Stimulated activated CD4-positive, alpha-beta T cell treated with anti-CD3 and anti-CD28 coated beads, TNF-alpha, amount 100 ng/mL, for 4 hours (primary cell): ENCODE results near the gene ESRRG.

ENCODE experiments used
- DNase-seq, 3 experiments: peaks; one replicate each; pipeline ENCODE4 v3.0.0-alpha.2; 2020; ENCODE audit warnings: low read depth in 3 of 3

ESRRG gene

DNA sequence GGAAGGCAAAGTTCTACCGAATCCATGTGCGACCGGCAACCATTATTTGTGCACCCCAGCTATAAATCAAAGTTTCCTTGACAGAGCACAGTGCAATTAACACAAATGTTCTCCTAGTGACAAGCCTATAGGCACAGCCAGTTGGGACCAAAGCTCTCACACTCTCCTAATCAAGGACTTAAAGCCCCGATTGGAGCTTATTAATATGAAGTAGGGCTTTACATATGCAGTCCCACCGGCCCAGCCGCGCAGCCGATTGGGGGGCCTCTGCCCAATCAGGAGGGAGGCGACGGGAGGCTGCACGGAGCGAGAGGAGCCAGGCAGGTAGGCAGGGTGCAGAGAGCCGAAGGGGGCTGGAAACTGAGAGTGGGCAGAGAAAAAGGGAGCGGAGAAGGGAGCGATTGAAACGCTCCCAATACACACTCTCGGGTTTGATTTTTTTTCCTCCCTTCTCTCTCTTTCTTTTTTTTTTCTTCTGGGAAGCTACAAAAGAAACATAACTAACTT is at the start of gene ESRRG:
TSS of gene ESRRG (minus strand) at position 156 of the 507 bp plus-strand sequence. CDS start at position 26, 130 bp downstream.
- DNase-seq = no peak

DNA sequence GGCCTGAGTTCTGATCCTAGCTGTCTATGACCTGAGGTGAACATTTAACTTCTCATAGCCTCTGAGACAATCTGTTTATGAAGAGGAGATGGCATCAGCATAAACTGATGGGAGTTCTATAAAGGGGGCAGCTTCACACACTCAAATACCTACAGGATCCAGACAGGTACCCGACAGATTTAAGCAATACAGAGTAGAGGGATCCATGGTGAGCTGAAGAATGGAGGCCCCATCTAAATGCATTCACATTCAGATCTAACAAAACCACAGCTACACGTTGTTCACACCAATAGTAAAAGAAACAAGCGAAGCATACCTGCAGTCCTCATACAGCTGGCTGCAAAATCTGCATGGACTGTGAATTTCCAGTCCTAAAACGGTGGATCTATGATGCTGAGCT is 48.7 kb upstream of the ESRRG start:
- no peak for DNase-seq

DNA sequence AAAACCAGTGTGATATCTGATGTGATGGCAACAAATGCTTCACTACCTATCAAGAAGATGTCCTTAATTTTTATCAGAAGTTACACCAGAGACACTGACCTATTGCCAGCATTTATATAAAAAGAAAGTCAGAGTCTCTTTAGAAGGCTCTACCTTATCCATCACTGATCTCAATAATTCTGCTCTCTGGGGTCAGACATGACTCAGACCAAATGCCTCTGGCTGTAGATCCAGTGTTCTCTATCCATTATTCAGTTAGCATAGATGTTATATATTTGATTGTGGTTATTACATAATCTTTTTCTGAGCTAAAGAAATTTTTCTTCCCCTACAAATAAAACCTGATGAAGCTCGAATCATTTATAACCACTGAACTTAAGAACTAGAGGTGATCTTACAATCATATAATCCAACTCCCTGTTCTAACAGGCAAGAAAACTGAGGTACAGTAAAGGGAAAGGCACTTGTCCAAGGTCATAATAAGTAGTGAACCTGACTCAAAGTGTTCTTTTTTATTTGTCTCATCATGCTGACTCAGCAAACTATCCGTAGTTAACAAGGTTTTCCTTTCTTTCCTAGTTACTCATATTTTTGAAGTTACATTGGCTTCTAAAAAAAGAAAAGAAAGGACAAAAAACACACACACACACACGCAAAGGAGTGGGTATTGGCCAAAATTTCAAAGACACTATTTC is 43.6 kb upstream of the ESRRG start:
- DNase-seq = no peak

DNA sequence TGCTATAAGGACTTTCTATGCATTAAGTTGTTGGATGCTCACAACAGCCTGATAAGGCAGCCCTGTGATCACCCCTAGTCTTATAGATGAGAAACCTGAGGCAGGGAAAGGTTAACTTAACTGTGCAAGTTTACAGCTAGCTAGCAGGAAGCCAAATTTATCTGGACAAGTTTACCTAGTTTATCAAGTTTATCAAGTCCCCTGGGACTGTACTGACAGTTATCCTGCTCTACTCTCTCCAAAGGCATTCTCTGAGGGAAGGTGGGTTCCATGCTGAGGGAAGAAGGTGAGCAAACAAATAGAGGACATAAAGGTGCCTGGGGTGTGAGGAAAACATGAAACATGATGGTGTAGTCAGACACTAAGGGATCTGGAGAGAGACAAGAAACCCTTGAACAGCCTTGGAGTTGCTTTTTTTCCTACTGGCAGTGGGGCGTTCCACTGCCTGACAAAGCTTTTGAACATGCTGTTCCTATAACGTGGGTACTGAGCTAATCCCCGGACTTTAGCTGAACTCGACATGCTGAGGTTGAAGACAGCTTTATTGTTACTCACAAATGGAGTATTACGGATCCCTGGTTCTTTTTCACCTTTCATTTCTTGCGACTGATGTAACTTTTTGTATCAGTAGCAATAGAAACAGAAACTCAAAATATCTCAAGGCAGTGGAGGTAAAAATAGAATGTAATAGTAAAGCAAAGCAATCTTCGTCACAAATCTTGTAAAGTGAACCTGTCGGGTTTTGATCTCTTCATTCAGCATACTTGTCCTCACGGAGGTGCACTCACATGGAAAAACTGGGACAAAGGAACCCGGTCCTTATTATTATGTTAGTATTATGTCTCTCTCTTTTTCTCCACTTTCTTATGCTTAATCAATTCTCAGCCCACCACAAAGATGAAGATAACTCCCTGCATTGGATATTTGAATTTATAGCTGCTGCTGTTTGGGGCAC is 42.4 kb upstream of the ESRRG start:
- no peak for DNase-seq

DNA sequence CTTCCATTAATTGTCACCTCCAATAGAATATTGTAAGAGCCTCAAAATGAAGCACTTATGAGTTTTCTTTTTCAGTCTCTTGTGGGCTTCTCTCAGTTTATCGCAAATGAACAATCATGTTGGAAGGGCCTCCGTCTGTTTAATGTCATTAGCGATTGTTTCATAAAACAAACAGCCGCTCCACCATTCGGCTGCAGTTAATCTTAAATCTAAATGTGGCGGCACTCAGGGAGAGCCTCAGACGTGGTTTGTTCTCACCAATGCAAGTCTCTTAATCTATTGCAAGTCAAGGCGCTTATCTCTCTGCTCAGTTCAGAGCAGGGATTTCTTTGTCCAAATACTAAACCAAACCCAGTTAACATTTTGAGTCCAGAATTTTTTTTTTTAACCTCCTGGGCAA is 34.9 kb upstream of the ESRRG start:
- no peak for DNase-seq

DNA sequence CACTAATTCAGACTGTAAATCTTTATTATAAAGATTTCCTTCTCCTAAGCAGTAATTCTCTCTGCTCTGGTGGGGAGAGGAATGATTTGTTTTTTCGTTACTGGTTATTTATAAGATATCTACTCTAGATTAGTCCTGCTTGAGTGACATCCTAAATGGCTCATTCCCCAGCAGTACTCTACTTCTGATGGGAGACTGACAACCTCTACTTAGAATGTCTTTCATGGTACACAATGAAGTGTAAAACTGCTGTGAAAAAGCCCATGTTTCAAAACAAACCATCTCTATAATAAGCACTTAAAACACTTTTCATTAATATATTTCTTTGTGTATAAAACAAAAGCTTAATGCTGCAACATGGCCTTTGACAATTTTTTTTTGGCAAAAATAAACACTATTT is 33.9 kb upstream of the ESRRG start:
- no peak for DNase-seq

DNA sequence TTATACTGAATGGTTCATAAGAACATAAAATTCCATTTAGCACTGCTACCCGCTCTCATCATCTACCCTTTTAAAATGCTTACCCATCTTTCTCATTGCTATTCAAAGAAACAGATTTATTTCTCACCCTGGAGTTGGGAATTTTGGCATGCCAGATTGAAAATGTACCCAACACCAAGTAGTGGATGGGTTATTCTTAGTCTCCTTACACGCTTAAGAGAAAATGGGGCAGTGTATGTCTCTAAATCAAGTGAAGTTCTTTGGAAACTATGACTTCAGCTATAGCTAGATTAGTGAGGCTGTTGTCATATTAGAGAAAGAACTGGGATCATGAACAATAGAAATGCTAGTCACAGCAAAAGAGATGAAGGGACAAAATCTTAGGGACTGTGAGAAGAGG is 27.7 kb upstream of the ESRRG start:
- no peak for DNase-seq

- DNase-seq = no peak
These were observed 26.9 kb upstream of the ESRRG start for GRCh38 chr1:216750031-216750627.

- DNase-seq = no peak
These were observed 26.0 kb upstream of the ESRRG start for GRCh38 chr1:216749232-216749631.

DNA sequence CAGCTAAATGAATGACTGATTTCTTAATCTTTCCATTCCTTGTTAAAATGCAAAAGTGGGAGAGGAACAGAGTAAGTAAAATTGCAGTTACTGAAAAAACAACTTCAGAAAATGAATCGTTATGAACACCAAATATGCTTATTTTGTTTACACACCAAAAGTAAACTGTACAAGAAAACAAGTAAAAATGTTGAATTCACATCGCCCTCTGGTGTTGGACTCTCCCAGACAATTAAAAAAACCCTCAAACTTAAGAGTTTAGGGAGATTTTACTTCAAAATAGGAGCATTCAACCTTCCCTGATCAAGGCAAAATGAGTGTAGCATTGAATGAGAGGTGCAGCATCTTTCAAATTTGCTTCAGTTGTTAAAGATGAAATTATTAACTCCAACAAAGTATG is 19.4 kb upstream of the ESRRG start:
- DNase-seq = no peak

DNA sequence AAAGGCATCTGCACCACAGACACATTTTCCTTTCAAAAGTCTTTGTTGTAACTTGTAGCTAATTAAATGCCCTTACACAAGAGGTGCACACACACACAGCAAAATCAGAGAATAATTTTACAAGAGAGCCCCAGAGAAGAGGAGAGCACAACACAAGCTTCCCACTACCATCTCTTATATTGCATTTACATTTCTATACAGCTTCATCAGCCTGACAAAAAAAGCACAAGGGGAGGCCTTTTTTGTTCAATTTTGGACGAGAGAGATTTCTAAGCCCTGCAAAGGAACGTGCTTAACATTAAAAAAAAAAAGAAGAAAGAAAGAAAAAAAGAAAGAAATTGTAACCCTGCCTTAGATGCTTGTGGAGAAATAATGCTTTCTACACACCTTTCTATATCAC is 17.1 kb upstream of the ESRRG start:
- no peak for DNase-seq

DNA sequence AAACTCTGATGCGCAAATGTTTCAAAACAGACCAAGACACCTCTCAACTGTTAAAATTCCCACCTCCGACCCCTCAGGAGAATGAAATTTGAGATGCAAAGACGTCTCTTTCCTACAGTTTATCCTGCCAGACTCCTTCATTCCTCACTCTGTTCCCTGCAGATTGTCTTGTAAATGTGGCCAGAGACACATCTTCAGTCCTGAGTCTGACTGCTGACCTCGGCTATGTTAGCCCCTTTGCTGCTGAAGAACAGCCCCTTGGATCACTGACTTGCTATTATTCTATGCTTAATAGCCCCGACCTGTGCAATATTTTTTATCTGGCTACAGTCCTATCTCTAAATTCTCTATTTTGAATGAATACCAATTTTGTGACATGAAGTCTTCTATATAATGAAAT is 16.6 kb upstream of the ESRRG start:
- DNase-seq = no peak

DNA sequence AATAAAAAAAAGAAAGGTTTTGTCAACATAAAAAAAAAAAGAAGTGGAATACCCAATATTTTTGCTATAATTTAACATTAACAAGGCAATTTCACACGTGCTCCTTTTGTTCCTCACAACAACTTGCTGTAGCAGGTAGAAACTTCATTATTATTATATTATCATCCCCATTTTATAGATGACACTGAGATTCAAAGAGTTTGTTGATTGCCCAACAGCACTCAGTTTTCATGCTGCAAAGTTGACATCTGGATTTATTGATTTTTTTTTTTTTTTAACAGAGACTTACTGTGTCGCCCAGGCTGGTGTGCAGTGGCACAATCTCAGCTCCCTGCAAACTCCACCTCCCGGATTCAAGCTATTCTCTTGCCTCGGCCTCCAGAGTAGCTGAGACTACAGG is 8.9 kb upstream of the ESRRG start:
- no peak for DNase-seq

DNA sequence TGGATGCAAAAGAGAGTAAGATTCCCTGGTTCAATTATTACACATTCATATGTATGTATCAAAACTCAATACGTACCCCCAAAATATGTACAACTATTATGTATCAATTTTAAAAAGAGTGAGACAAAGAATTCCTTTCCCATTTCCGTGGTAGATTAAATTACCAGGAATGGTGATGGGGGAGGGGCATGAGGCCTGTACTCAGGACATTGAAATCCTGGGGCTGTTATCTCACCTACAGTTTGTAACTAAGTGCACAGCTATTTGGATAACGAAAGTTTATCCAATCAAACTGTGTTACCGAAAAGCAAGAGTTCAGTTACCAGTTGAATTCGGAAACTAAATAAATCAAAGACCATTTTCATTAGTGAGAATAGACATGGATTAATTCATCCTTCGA is 8.3 kb upstream of the ESRRG start:
- DNase-seq = no peak

DNA sequence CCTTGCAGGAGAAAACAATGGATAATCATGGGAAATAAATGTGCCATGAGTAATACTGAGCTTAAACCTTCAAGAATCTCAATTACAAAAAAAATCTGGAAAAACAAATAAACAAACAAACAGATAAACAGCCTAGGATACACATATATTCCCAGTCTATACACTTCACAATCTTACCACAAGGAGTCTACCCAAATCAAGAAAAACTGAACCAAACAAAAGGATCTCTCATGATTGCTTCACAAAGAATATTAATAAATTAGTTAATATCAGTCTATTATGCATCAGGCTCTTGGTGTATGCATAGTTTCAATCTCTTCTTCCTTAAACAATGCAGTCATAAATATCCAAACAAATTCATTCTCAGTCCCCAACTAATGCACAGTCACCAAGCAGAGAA is 3.2 kb upstream of the ESRRG start:
- no peak for DNase-seq

- DNase-seq = no peak
These were observed 408 bp downstream of the ESRRG start for GRCh38 chr1:216722821-216723220.

- DNase-seq = no peak
These were observed 1.4 kb downstream of the ESRRG start for GRCh38 chr1:216721863-216722262.

DNA sequence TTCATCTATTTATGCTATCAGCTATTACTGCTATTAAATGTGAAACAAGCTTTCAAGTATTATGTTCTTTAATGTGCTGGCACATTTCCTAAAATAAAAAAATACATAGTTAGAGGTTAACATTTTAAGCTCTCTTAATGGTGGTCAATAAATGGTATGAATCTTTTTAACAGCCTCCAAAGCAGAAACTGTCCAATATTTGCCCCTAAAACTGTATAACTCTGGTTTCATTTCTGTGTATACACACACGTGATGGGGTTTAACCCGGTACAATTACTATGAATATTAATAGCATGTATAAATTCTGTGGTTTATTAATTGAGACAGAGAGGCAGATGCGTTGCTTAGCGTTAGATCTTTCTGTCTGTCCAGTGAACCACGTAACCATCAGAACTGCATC is 2.2 kb downstream of the ESRRG start:
- DNase-seq = no peak

- no peak for DNase-seq
These were observed 11.5 kb downstream of the ESRRG start for GRCh38 chr1:216711712-216712111.

GRCh38 chr1:216710598-216711333 is 12.5 kb downstream of the ESRRG start:
- no peak for DNase-seq

DNA sequence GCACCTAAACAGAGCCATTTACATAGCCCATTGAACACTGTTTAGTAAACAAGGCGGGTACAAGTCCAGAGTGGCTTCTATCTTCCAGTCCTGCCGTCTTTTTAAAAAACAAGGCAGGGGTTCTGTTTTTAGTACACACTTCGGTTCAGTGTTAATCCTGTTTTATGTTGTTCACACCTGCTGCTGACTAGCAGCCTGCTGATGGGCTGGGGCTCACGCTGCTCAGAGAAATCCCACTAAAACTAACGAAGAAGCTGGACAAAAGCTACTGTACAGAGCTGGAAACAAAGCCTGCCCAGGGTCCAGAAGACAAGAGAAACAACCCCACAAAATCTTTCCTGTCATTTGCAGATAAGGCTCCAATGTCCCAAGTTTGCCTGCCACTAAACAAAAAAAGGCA is 13.2 kb downstream of the ESRRG start:
- no peak for DNase-seq

DNA sequence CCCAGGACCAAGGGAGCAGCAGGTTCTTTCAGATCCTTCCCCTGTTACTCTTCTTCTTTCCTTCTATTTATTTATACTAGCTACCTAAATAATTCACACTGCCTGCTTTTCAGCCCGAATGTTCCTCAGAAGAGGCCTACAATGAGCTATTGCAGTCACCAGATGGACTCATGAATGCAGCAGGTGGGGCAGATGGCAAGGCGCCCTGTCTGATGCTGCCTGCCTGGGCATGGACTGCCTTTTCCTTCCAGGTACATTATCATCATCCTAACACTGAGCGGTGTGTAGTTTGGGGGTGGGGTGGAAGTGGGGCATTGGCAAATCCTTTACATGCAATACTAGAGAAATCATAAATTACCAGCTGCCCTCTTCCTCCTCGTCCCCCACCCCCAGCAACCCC is 17.6 kb downstream of the ESRRG start:
- DNase-seq = no peak
